Hepatocyte (in vitro differentiated cells): ENCODE results near the gene ROCK1. TPM values are rescaled to one million over a fixed set of nuclear protein-coding genes. Genes with fewer than 3 reads are reported as not detected.

Source experiments
- DNase-seq: peaks from one replicate; pipeline ENCODE4 v3.0.0-alpha.2; 2016; ENCODE audit warnings: low spot score
- H2AFZ ChIP-seq: fragments of 200-600 bp; sonication (generic); 2 replicates; pipeline ENCODE4 v1.6.0; 2016; ENCODE audit warnings: antibody characterized with exemption, mild to moderate bottlenecking
- H3K27ac ChIP-seq: fragments of 200-600 bp; sonication (generic); 2 replicates; pipeline ENCODE4 v1.5.1; 2016; ENCODE audit warnings: mild to moderate bottlenecking
- H3K27me3 ChIP-seq: fragments of 200-600 bp; sonication (generic); 2 replicates; pipeline ENCODE4 v1.6.1; 2016
- H3K36me3 ChIP-seq: fragments of 200-600 bp; sonication (generic); replicated peaks from 2 replicates; pipeline ENCODE4 v1.5.1; 2016; ENCODE audit warnings: low read depth; ENCODE audit not compliant: insufficient read depth
- H3K4me1 ChIP-seq: fragments of 200-600 bp; sonication (generic); 2 replicates; pipeline ENCODE4 v1.5.1; 2016; ENCODE audit warnings: mild to moderate bottlenecking, moderate library complexity; ENCODE audit not compliant: insufficient read depth
- H3K4me2 ChIP-seq: fragments of 200-600 bp; sonication (generic); 2 replicates; pipeline ENCODE4 v1.6.0; 2016
- H3K4me3 ChIP-seq: fragments of 200-600 bp; sonication (generic); 2 replicates; pipeline ENCODE4 v1.5.1; 2016; ENCODE audit warnings: mild to moderate bottlenecking
- H3K79me2 ChIP-seq: fragments of 200-600 bp; sonication (generic); 2 replicates; pipeline ENCODE4 v1.6.0; 2017; ENCODE audit warnings: mild to moderate bottlenecking
- H3K9me2 ChIP-seq: fragments of 200-600 bp; sonication (generic); replicated peaks from 2 replicates; pipeline ENCODE4 v1.6.0; 2017; ENCODE audit warnings: mild to moderate bottlenecking; ENCODE audit not compliant: insufficient read depth
- H3K9me3 ChIP-seq: fragments of 200-600 bp; sonication (generic); 2 replicates; pipeline ENCODE4 v1.5.1; 2016; ENCODE audit warnings: low read depth, mild to moderate bottlenecking
- H4K20me1 ChIP-seq: fragments of 200-600 bp; sonication (generic); 2 replicates; pipeline ENCODE4 v1.6.0; 2016; ENCODE audit warnings: mild to moderate bottlenecking; ENCODE audit not compliant: insufficient read depth, poor library complexity, severe bottlenecking
- CTCF ChIP-seq: fragments of 200-600 bp; sonication (generic); IDR thresholded peaks from 2 replicates; pipeline ENCODE4 v1.5.1; 2016; ENCODE audit warnings: antibody characterized with exemption, mild to moderate bottlenecking; ENCODE audit not compliant: poor library complexity
- EZH2 ChIP-seq: fragments of 200-600 bp; sonication (generic); IDR thresholded peaks from 2 replicates; pipeline ENCODE4 v1.6.1; 2016; ENCODE audit warnings: antibody characterized with exemption, mild to moderate bottlenecking, borderline replicate concordance
- EZH2phosphoT487 ChIP-seq: fragments of 200-600 bp; sonication (generic); IDR thresholded peaks from one replicate; pipeline ENCODE4 v1.6.1; 2018; ENCODE audit warnings: antibody characterized with exemption, mild to moderate bottlenecking, low read depth, moderate library complexity; ENCODE audit not compliant: unreplicated experiment, severe bottlenecking
- WGBS: methylation state at CpG from one replicate; pipeline ENCODE4 v1.1.6; 2016; ENCODE audit warnings: low lambda C conversion rate; ENCODE audit errors: missing lambda C conversion rate; 5-methylcytosine and 5-hydroxymethylcytosine counted together
- polyA plus RNA-seq: library from polyadenylated mRNA; unstranded; fragments of >200 nt; fragmentation: Nextera tagmentation; extraction: Ambion mirVana; gene quantifications from 2 replicates; pipeline ENCODE4 v1.2.1, GENCODE V29; 2016
- total RNA-seq: library from RNA; depleted of rRNA; stranded (reverse); fragments of >200 nt; gene quantifications from 2 replicates; pipeline ENCODE4 v1.2.3, GENCODE V29; 2014

The ROCK1 gene
- total and polyA plus RNA-seq, 2 experiments from 2014 or later = 22.5 to 41.7 TPM

DNA sequence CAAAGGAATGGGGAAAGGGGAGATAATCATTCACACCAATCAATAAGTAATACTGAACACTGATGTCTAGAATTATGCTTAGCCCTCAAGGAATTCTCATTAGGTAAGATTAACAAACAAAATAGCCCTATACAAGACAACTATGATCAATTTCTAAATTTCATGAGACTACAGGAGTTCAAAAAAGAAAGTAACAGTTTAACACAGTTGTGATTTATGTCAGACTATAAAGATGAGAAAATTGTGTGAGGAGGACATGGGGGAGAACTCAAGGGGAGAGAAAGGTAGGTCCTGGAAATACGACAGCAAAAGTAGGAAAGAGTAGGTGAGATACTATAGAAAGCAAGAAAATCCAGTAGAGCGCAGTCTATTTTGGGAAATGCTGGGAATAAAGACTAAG, 14.9 kb downstream of the ROCK1 start:
- H3K4me1 ChIP-seq = no peaks in the 10 kb centered on the region
- TF ChIP-seq EZH2phosphoT487 (no peak), EZH2 (no peak), CTCF (no peak)
- peaks cover 67% of the 10 kb centered on the region for H4K20me1 ChIP-seq
- no peak overlapping the region for H3K4me3 ChIP-seq
- H3K4me2 ChIP-seq = no peak overlapping the region
- 95% methylated on average over 2 of the region's 2 CpGs for WGBS
- peaks cover 100% of the 10 kb centered on the region for H3K79me2 ChIP-seq
- no peaks in the 10 kb centered on the region for H3K36me3 ChIP-seq
- no peaks in the 10 kb centered on the region for H3K27me3 ChIP-seq
- no peak overlapping the region for H2AFZ ChIP-seq
- H3K9me3 ChIP-seq = no peaks in the 10 kb centered on the region
- DNase-seq = no peak
- H3K9me2 ChIP-seq = no peaks in the 10 kb centered on the region
- H3K27ac ChIP-seq = no peak overlapping the region

DNA sequence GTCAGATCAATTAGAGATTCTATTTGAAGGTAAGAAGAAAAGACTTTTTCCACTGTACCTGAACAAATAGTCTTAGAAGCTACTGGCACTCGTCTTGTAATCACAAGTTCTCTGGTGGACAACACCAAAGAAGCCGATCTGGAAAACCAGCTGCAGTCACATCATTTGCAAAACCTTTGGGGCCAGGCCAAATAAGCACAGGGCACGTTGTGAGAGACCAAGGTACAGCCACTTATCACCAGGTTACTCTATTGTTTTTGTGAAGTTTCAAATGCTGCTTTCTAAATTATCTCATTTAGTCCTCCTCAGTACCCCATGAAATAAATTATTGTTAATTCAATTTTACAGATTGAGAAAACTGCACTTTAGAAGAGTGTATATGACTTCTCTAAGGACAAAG, 18.5 kb downstream of the ROCK1 start:
- H3K9me3 ChIP-seq = no peaks in the 10 kb centered on the region
- H3K9me2 ChIP-seq = no peaks in the 10 kb centered on the region
- H3K27me3 ChIP-seq = no peaks in the 10 kb centered on the region
- H3K4me2 ChIP-seq = no peak overlapping the region
- 94% methylated on average over 3 of the region's 3 CpGs for WGBS
- peaks cover 33% of the 10 kb centered on the region for H4K20me1 ChIP-seq
- H3K4me3 ChIP-seq = no peak overlapping the region
- peaks cover 100% of the 10 kb centered on the region for H3K79me2 ChIP-seq
- TF ChIP-seq EZH2 (no peak), EZH2phosphoT487 (no peak)
- H2AFZ ChIP-seq = no peak overlapping the region
- H3K36me3 ChIP-seq = no peaks in the 10 kb centered on the region
- no peak for DNase-seq
- H3K4me1 ChIP-seq = no peaks in the 10 kb centered on the region
- no peak overlapping the region for H3K27ac ChIP-seq

DNA sequence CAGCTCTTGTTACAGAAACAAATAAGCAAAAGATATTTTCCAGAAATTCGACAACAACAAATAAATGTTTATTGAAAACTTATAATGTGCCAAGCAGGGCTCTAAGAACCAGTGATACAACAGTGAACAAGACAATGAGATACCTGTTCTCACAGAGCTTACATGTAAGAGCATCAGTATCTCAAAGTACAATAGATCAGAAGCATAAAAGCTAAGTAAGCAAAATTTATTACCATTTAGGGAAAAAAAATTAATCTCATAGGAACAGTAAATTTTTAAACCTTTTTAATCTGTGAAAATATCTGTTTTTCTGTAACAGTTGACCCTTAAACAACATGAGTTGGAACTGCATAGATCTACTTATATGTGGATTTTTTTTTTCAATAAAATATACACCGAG, 20.9 kb downstream of the ROCK1 start:
- no peaks in the 10 kb centered on the region for H3K36me3 ChIP-seq
- no peak overlapping the region for H3K27ac ChIP-seq
- H3K4me1 ChIP-seq = no peaks in the 10 kb centered on the region
- WGBS = 95% methylated on average over 2 of the region's 2 CpGs
- no peaks in the 10 kb centered on the region for H3K27me3 ChIP-seq
- TF ChIP-seq CTCF (no peak), EZH2 (no peak), EZH2phosphoT487 (no peak)
- no peak for DNase-seq
- H2AFZ ChIP-seq = no peak overlapping the region
- no peaks in the 10 kb centered on the region for H3K9me3 ChIP-seq
- peaks cover 14% of the 10 kb centered on the region for H4K20me1 ChIP-seq
- H3K79me2 ChIP-seq = peaks cover 100% of the 10 kb centered on the region
- H3K4me3 ChIP-seq = no peak overlapping the region
- no peaks in the 10 kb centered on the region for H3K9me2 ChIP-seq
- no peak overlapping the region for H3K4me2 ChIP-seq

DNA sequence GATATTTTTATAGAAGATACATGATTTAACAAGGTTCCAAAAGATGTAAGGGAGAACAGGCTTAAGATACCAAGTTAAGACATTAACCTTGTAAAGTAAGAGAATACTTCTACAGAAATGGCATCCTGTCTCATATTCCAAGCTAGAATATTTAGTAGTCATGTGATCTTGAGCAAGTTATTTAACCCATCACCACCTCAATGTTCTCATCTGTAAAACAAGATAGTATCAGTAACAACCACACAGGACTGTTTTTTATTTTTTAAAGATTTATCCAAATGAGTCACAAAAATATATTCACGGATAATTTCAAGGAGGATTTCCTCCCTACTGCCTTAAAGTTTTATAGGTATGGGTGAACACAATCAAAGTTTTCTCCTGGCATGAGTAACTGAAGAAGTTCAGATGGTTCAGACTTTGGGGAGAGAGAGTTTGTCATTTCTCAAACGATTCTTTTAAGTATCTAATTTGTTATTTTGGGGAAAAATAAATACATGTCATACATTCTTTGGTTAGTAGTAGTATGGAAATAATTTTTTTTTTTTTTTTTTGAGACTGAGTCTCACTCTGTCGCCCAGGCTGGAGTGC, 25.9 kb downstream of the ROCK1 start:
- H4K20me1 ChIP-seq = peaks cover 11% of the 10 kb centered on the region
- 95% methylated on average over 2 of the region's 3 CpGs for WGBS
- H3K9me2 ChIP-seq = no peaks in the 10 kb centered on the region

More for the DNA sequence above, 25.9 kb downstream of the ROCK1 start:
- no peak overlapping the region for H3K4me2 ChIP-seq
- no peaks in the 10 kb centered on the region for H3K27me3 ChIP-seq
- no peak overlapping the region for H2AFZ ChIP-seq
- H3K4me1 ChIP-seq = no peaks in the 10 kb centered on the region
- TF ChIP-seq EZH2phosphoT487 (no peak), CTCF (no peak), EZH2 (no peak)
- H3K79me2 ChIP-seq = peaks cover 100% of the 10 kb centered on the region
- no peaks in the 10 kb centered on the region for H3K9me3 ChIP-seq
- DNase-seq = no peak
- H3K4me3 ChIP-seq = no peak overlapping the region
- H3K36me3 ChIP-seq = no peaks in the 10 kb centered on the region
- no peak overlapping the region for H3K27ac ChIP-seq
